GM18907 (cell line): Measurements from ENCODE around the gene GCN1.

Source experiments
- ATAC-seq: cut with Tn5 transposase; IDR thresholded peaks from one replicate; pipeline ENCODE4 v1.9.1; 2021; ENCODE audit warnings: mild to moderate bottlenecking, moderate library complexity; ENCODE audit not compliant: unreplicated experiment

The GCN1 gene

GRCh38 chr12:120098756-120099470 lies 95.6 kb downstream of the GCN1 start:
- no peak for ATAC-seq

- no peak for ATAC-seq
Observed at GRCh38 chr12:120096671-120097202, 97.8 kb downstream of the GCN1 start.

GRCh38 chr12:120095736-120096135 lies 98.8 kb downstream of the GCN1 start:
- ATAC-seq: no peak

GRCh38 chr12:120095331-120095730 lies 99.2 kb downstream of the GCN1 start:
- ATAC-seq: no peak

GRCh38 chr12:120094485-120094884 lies 100.0 kb downstream of the GCN1 start:
- ATAC-seq: no peak

GRCh38 chr12:120093592-120094355 lies 100.7 kb downstream of the GCN1 start:
- no peak for ATAC-seq

- no peak for ATAC-seq
Observed at GRCh38 chr12:120093336-120093591, 101.3 kb downstream of the GCN1 start.

GRCh38 chr12:120092551-120093335 lies 101.8 kb downstream of the GCN1 start:
- no peak for ATAC-seq

- ATAC-seq: no peak
Observed at GRCh38 chr12:120091371-120092090, 103.0 kb downstream of the GCN1 start.

- no peak for ATAC-seq
Observed at GRCh38 chr12:120090626-120091295, 103.8 kb downstream of the GCN1 start.

GRCh38 chr12:120090206-120090605 lies 104.3 kb downstream of the GCN1 start:
- ATAC-seq: no peak

- ATAC-seq: no peak
Observed at GRCh38 chr12:120089796-120090195, 104.7 kb downstream of the GCN1 start.

GRCh38 chr12:120089105-120089504 lies 105.4 kb downstream of the GCN1 start:
- no peak for ATAC-seq

GRCh38 chr12:120086801-120087621 lies 107.5 kb downstream of the GCN1 start:
- peak; percentile 94 for ATAC-seq

- ATAC-seq: no peak
Observed at GRCh38 chr12:120085920-120086645, 108.4 kb downstream of the GCN1 start.

GRCh38 chr12:120081641-120082040 lies 112.9 kb downstream of the GCN1 start:
- ATAC-seq: no peak

- ATAC-seq: no peak
Observed at GRCh38 chr12:120079411-120080400, 114.8 kb downstream of the GCN1 start.

- ATAC-seq: no peak
Observed at GRCh38 chr12:120078868-120079267, 115.6 kb downstream of the GCN1 start.
